Tibial artery (tissue), 4 donors: ENCODE data around the gene MYO9B.

Experiments used
- DNase-seq, 2 donors: peaks; one replicate each; pipeline ENCODE4 v3.0.0-alpha.2; 2019
- H3K27ac ChIP-seq, 2 donors: fragments of 200-600 bp; sonication (generic) in 1 of 2; 1 replicate in 1 of 2; 2 replicates in 1 of 2; pipeline ENCODE4 v1.5.1; 2018 to 2019; ENCODE audit warnings: mild to moderate bottlenecking in 1 of 2
- H3K27me3 ChIP-seq, 2 donors: fragments of 200-600 bp; sonication (generic) in 1 of 2; one replicate each; pipeline versions ENCODE4 v1.5.1 to v1.6.0; 2016 to 2019
- H3K36me3 ChIP-seq, 3 donors: fragments of 200-600 bp; sonication (generic) in 2 of 3; one replicate each; pipeline ENCODE4 v1.5.1; 2016 to 2019; ENCODE audit warnings: mild to moderate bottlenecking in 2 of 3
- H3K4me1 ChIP-seq, 4 donors: fragments of 200-600 bp; sonication (generic) in 2 of 4; 1 replicate in 3 of 4; 2 replicates in 1 of 4; pipeline ENCODE4 v1.5.1; 2016 to 2019
- H3K4me3 ChIP-seq, 2 donors: fragments of 200-600 bp; sonication (generic) in 1 of 2; 1 replicate in 1 of 2; 2 replicates in 1 of 2; pipeline ENCODE4 v1.5.1; 2018 to 2019; ENCODE audit warnings: mild to moderate bottlenecking in 2 of 2
- H3K9me3 ChIP-seq, 3 donors: fragments of 200-600 bp; sonication (generic) in 1 of 3; one replicate each; pipeline ENCODE4 v1.5.1; 2016 to 2019
- intact Hi-C: fragments of 100-400 bp; cut with DNase I; formaldehyde crosslinking; loops from one replicate; pipeline ENCODE4 v1.15.0; 2023; ENCODE audit warnings: low total_unique reads
- TF ChIP-seq, protein P1 (sequence below), 2 experiments: fragments of 200-600 bp in 1 of 2; fragments of 450-650 bp in 1 of 2; IDR thresholded peaks; one replicate each; pipeline ENCODE4 v1.5.1; 2017 to 2019; ENCODE audit warnings: antibody characterized with exemption in 2 of 2, mild to moderate bottlenecking in 1 of 2, moderate library complexity in 1 of 2

Gene MYO9B

DNA sequence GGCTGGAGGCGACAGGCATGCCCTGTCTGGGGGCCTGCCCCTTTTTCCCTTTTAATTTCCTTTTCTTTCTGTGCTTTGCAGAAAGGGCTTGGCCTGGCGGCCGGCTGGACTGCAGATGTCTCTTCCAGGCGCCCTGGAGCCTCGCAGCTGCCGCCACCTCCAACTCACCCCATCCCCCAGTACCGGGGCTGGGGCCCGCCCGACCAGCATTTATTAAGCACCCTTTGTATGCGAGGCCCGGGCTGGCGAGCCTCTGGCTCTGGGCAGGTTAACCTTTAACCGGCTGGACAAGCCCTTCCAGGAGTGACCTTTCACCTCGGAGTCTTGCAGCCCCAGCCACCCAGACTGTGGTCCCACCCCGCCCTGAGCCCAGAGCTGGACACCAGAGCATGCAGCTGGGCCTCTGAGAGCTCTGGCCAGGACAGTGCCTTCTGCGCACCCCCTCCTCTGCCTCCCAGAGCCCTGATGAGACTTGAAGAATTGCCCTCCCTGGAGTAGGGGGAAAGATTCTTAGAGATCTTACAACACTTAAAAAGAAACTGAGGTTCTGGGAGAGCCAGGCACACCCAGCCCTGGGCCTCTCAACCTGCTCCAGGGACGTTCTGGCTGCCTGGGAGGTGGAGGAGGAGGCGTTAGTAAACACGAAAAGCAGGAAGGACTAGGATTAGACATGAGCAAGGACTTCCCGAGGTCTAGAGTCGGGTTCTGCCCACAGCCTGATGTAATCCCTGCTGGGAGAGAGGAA lies 171.3 kb downstream of the MYO9B start:
- intact Hi-C loops: no loop called here
- DNase-seq: no peak
- Histone ChIP-seq H3K4me1 (peaks cover 0 to 42% (median 26%) of the 10 kb centered on the region in 4 donors), H3K36me3 (no peaks in the 10 kb centered on the region), H3K27me3 (no peaks in the 10 kb centered on the region), H3K4me3 (peak overlapping the region; percentile 86 to 89), H3K9me3 (no peaks in the 10 kb centered on the region), H3K27ac (peak overlapping the region; percentile 71 to 77)
- TF ChIP-seq, protein P1, sequence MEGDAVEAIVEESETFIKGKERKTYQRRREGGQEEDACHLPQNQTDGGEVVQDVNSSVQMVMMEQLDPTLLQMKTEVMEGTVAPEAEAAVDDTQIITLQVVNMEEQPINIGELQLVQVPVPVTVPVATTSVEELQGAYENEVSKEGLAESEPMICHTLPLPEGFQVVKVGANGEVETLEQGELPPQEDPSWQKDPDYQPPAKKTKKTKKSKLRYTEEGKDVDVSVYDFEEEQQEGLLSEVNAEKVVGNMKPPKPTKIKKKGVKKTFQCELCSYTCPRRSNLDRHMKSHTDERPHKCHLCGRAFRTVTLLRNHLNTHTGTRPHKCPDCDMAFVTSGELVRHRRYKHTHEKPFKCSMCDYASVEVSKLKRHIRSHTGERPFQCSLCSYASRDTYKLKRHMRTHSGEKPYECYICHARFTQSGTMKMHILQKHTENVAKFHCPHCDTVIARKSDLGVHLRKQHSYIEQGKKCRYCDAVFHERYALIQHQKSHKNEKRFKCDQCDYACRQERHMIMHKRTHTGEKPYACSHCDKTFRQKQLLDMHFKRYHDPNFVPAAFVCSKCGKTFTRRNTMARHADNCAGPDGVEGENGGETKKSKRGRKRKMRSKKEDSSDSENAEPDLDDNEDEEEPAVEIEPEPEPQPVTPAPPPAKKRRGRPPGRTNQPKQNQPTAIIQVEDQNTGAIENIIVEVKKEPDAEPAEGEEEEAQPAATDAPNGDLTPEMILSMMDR (IDR thresholded peaks at IDR 0.05): no peak

DNA sequence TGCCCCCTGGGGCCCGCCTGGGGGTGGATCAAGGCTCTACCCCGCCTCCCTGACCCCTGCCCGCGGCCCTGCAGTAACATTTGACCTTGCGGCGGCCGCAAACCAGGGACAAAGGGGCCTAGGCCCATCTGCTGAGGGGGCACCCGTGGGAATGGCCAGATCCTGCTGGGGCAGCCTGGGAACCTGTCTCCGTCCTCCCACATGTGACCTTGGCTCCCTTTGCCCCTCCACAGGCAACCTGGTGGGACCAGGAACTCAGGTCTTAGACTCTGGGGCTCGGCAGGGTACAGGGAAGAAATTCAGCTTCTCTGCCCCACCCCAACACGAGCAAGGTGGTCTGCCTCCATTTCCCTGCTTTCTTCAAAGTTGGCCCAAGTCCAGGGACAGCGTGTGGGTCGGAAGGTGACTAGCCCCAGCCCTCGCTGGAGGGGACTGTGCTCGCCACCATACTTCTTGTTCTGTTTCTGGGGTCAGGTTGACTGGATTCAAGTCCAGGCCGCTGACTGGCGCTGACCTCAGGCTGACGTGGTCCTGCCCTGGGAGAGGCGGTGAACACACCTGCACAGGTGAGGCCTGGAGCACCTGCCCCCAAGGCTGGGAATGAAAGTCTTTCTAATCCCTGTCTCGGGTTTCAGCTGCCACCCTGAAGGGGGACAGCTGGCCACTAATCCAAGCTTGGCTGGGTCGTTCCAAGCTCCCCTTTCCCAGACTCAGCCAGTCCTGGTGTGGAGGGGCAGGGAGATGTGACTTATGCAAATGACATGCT lies 172.6 kb downstream of the MYO9B start:
- peaks cover 0 to 28% (median 13%) of the 10 kb centered on the region in 4 donors for H3K4me1 ChIP-seq
- TF ChIP-seq, protein P1 (IDR thresholded peaks at IDR 0.05): no peak
- H3K27me3 ChIP-seq: no peaks in the 10 kb centered on the region
- no peak for DNase-seq
- H3K36me3 ChIP-seq: no peaks in the 10 kb centered on the region
- intact Hi-C loops: no loop called here
- H3K4me3 ChIP-seq: no peak overlapping the region
- no peaks in the 10 kb centered on the region for H3K9me3 ChIP-seq
- peak overlapping the region in 1 of 2 donors; percentile 24 for H3K27ac ChIP-seq

DNA sequence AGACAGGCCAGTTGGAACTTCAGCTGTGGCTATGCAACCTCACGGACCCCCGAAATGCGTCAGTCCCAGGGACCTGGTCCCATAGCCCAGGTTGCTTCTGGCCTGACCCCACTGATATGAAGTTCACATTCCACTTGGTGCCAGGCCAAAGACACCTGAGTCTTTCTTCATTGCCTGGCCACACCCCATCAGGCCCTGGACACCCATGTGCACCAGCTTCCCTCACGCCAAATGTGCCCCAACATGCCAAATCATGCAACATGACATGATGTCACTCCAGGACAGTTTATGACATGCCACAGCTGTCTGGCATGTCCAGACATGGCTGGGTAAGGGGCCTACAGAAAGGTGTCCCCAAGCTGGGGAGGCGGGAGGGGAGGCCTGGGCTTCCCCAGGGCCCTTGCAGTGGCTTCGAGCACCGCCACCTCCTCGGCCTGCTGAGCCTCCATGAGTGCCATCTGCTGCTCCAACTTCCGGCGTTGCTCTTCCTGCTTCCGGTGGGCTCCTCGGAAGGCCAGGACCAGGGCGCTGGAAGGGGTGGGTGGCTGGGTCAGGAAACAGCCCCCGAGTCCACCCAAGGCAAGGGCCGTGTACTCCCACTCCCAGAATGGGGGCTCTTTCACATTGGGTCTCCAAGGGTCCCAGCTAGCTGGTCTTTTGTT lies 174.4 kb downstream of the MYO9B start:
- Histone ChIP-seq H3K27ac (no peak overlapping the region), H3K27me3 (no peaks in the 10 kb centered on the region), H3K4me3 (no peak overlapping the region), H3K36me3 (no peaks in the 10 kb centered on the region), H3K9me3 (no peaks in the 10 kb centered on the region), H3K4me1 (peaks cover 0 to 18% (median 7%) of the 10 kb centered on the region in 4 donors)
- intact Hi-C loops: no loop called here
- TF ChIP-seq, protein P1 (IDR thresholded peaks at IDR 0.05): no peak
- DNase-seq: no peak

DNA sequence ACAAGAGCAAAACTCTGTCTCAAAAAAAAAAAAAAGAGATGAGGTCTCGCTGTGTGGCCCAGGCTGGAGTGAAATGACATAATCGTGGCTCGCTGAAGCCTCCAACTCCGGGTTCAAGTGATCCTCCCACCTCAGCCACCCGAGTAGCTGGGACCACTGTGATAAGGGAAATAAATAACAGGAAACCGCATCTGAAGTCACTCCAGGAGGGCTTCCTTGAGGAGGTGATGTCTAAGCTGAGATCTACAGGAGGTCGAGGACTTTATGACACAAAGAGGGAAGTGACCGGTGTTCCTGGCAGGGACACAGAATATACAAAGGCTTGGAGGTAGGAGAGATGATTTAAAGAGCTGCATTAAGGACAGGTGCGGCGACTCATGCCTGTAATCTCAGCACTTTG lies 179.1 kb downstream of the MYO9B start:
- Histone ChIP-seq H3K36me3 (no peaks in the 10 kb centered on the region), H3K4me3 (no peak overlapping the region), H3K27ac (no peak overlapping the region), H3K27me3 (no peaks in the 10 kb centered on the region), H3K4me1 (peaks cover 0 to under 1% (median 0%) of the 10 kb centered on the region in 4 donors), H3K9me3 (peaks cover 0 to 6% (median 0%) of the 10 kb centered on the region in 3 donors)
- TF ChIP-seq, protein P1 (IDR thresholded peaks at IDR 0.05): no peak
- DNase-seq: no peak
- intact Hi-C loops: no loop called here

DNA sequence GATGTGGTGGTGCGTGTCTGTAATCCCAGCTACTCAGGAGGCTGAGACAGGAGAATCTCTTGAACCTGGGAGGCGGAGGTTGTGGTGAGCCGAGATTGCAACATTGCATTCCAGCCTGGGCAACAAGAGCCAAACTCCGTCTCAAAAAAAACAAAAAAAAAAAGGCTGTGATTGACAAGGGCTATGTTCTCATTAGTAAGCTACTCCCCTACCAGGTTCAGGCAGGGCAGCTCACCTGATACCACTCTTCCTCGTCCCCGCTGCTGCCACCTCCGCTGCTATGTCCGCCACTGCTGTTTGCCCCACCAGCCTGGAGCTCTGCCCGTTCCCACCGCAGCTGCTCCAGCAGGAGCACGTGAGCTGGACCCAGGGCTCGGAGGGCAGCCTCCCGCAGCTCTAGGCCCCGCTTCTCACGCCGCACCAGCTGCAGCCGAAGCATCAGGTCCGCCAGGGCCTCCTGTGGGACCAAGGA lies 179.6 kb downstream of the MYO9B start:
- no peak for DNase-seq
- H3K4me1 ChIP-seq: no peaks in the 10 kb centered on the region
- TF ChIP-seq, protein P1 (IDR thresholded peaks at IDR 0.05): no peak
- H3K9me3 ChIP-seq: peaks cover 0 to 9% (median 0%) of the 10 kb centered on the region in 3 donors
- H3K27ac ChIP-seq: no peak overlapping the region
- intact Hi-C loops: no loop called here
- H3K4me3 ChIP-seq: no peak overlapping the region
- H3K36me3 ChIP-seq: no peaks in the 10 kb centered on the region
- H3K27me3 ChIP-seq: no peaks in the 10 kb centered on the region
